ENCODE measurements around the gene ANGPTL1. TPM values are rescaled to one million over a fixed set of nuclear protein-coding genes. Genes with fewer than 3 reads are reported as not detected.

Gene ANGPTL1
- total RNA-seq, 1 donor from 2014 or later: not detected

GRCh38 chr1:178918308-178918707, 47.4 kb upstream of the ANGPTL1 start:
- no peaks in the 10 kb centered on the region for H3K9me3 ChIP-seq (ENCODE audit: low read depth)
- H3K27me3 Mint-ChIP-seq (ENCODE audit: insufficient read depth, low read depth): no peaks in the 10 kb centered on the region

GRCh38 chr1:178916448-178917174, 45.7 kb upstream of the ANGPTL1 start:
- H3K79me2 ChIP-seq (ENCODE audit: low read depth): no peaks in the 10 kb centered on the region

More at GRCh38 chr1:178918308-178918707, 47.4 kb upstream of the ANGPTL1 start:
- no peak overlapping the region for H3K4me3 Mint-ChIP-seq
- no peak overlapping the region for H3K9ac ChIP-seq
- H3K9me3 Mint-ChIP-seq: no peaks in the 10 kb centered on the region
- H2AFZ ChIP-seq (replicated peaks): no peak overlapping the region
- H3K27ac Mint-ChIP-seq: no peak overlapping the region
- no peaks in the 10 kb centered on the region for H3K4me1 Mint-ChIP-seq
- H3K27ac ChIP-seq: no peak overlapping the region
- H3F3A ChIP-seq (ENCODE audit: low read depth): no peaks in the 10 kb centered on the region
- H3K79me2 ChIP-seq (ENCODE audit: low read depth): no peaks in the 10 kb centered on the region
- peaks cover 22% of the 10 kb centered on the region for H3K4me1 ChIP-seq
- no peak overlapping the region for H3K4me2 ChIP-seq
- H3K4me3 ChIP-seq: no peak overlapping the region
- DNase-seq (ENCODE audit: low spot score): no peak
- TF ChIP-seq CTCF (IDR thresholded peaks at IDR 0.05) (no peak), EZH2phosphoT487 (IDR thresholded peaks at IDR 0.05) (no peak), EZH2 (IDR thresholded peaks at IDR 0.05) (no peak)
- H3K27me3 ChIP-seq: no peaks in the 10 kb centered on the region
- peaks cover 24% of the 10 kb centered on the region for H3K36me3 Mint-ChIP-seq
- no peaks in the 10 kb centered on the region for H4K20me1 ChIP-seq (ENCODE audit: low read depth)
- H3K36me3 ChIP-seq: no peaks in the 10 kb centered on the region

GRCh38 chr1:178912597-178912996, 41.7 kb upstream of the ANGPTL1 start:
- Histone ChIP-seq H2AFZ (replicated peaks) (no peak overlapping the region), H3K9ac (no peak overlapping the region), H4K20me1 (ENCODE audit: low read depth) (no peaks in the 10 kb centered on the region), H3K36me3 (no peaks in the 10 kb centered on the region), H3K27ac (no peak overlapping the region), H3F3A (ENCODE audit: low read depth) (no peaks in the 10 kb centered on the region), H3K79me2 (ENCODE audit: low read depth) (no peaks in the 10 kb centered on the region), H3K9me3 (ENCODE audit: low read depth) (no peaks in the 10 kb centered on the region), H3K27me3 (no peaks in the 10 kb centered on the region), H3K4me2 (no peak overlapping the region), H3K4me1 (peaks cover 3% of the 10 kb centered on the region), H3K4me3 (no peak overlapping the region)
- TF ChIP-seq EZH2 (IDR thresholded peaks at IDR 0.05) (no peak), EZH2phosphoT487 (IDR thresholded peaks at IDR 0.05) (no peak), CTCF (IDR thresholded peaks at IDR 0.05) (no peak)
- Mint-ChIP-seq H3K27ac (no peak overlapping the region), H3K27me3 (ENCODE audit: insufficient read depth, low read depth) (no peaks in the 10 kb centered on the region), H3K36me3 (peaks cover 57% of the 10 kb centered on the region), H3K9me3 (peaks cover 3% of the 10 kb centered on the region), H3K4me3 (no peak overlapping the region), H3K4me1 (no peaks in the 10 kb centered on the region)
- DNase-seq (ENCODE audit: low spot score): no peak

More at GRCh38 chr1:178916448-178917174, 45.7 kb upstream of the ANGPTL1 start:
- Histone ChIP-seq H3K4me3 (no peak overlapping the region), H3F3A (ENCODE audit: low read depth) (no peaks in the 10 kb centered on the region), H3K9me3 (ENCODE audit: low read depth) (no peaks in the 10 kb centered on the region), H3K27me3 (no peaks in the 10 kb centered on the region), H3K36me3 (no peaks in the 10 kb centered on the region), H2AFZ (replicated peaks) (no peak overlapping the region), H3K27ac (no peak overlapping the region), H3K4me2 (no peak overlapping the region), H4K20me1 (ENCODE audit: low read depth) (no peaks in the 10 kb centered on the region), H3K4me1 (peaks cover 22% of the 10 kb centered on the region), H3K9ac (no peak overlapping the region)
- Mint-ChIP-seq H3K27me3 (ENCODE audit: insufficient read depth, low read depth) (no peaks in the 10 kb centered on the region), H3K27ac (no peak overlapping the region), H3K36me3 (peaks cover 31% of the 10 kb centered on the region), H3K4me1 (no peaks in the 10 kb centered on the region), H3K9me3 (no peaks in the 10 kb centered on the region), H3K4me3 (no peak overlapping the region)
- TF ChIP-seq EZH2phosphoT487 (IDR thresholded peaks at IDR 0.05) (no peak), EZH2 (IDR thresholded peaks at IDR 0.05) (no peak)
- no peak for DNase-seq (ENCODE audit: low spot score)

GRCh38 chr1:178910023-178910422, 39.1 kb upstream of the ANGPTL1 start:
- H2AFZ ChIP-seq (replicated peaks): no peak overlapping the region
- H3K4me3 ChIP-seq: no peak overlapping the region
- Mint-ChIP-seq H3K4me1 (no peaks in the 10 kb centered on the region), H3K4me3 (no peak overlapping the region), H3K27me3 (ENCODE audit: insufficient read depth, low read depth) (no peaks in the 10 kb centered on the region), H3K36me3 (peaks cover 55% of the 10 kb centered on the region), H3K27ac (no peak overlapping the region), H3K9me3 (peaks cover 3% of the 10 kb centered on the region)
- H3K9me3 ChIP-seq (ENCODE audit: low read depth): no peaks in the 10 kb centered on the region
- H3K27ac ChIP-seq: no peak overlapping the region
- no peak overlapping the region for H3K4me2 ChIP-seq
- no peak for DNase-seq (ENCODE audit: low spot score)
- peaks cover 3% of the 10 kb centered on the region for H3K4me1 ChIP-seq
- H3K9ac ChIP-seq: no peak overlapping the region
- no peaks in the 10 kb centered on the region for H3K79me2 ChIP-seq (ENCODE audit: low read depth)
- H4K20me1 ChIP-seq (ENCODE audit: low read depth): no peaks in the 10 kb centered on the region
- TF ChIP-seq CTCF (IDR thresholded peaks at IDR 0.05) (no peak), EZH2 (IDR thresholded peaks at IDR 0.05) (no peak), EZH2phosphoT487 (IDR thresholded peaks at IDR 0.05) (no peak)
- H3F3A ChIP-seq (ENCODE audit: low read depth): no peaks in the 10 kb centered on the region
- H3K27me3 ChIP-seq: no peaks in the 10 kb centered on the region
- no peaks in the 10 kb centered on the region for H3K36me3 ChIP-seq

Data from neural progenitor cell (in vitro differentiated cells).